CD4-positive, alpha-beta T cell treated with Interleukin-1 beta for 1 hour (primary cell): ENCODE measurements around the gene PKD2L2.
"Not testable (repeated sequence)": the region's sequence is repeated elsewhere in the genome, so short reads cannot be mapped to it uniquely, and the experiment has no call there.

Experiments
- DNase-seq, 2 donors: peaks; one replicate each; pipeline ENCODE4 v3.0.0-alpha.2; 2020 to 2022

Gene PKD2L2

GRCh38 chr5:137890845-137891244, 1.6 kb downstream of the PKD2L2 start:
- no peak for DNase-seq

- DNase-seq: peak in 1 of 2 donors; percentile 3
Observed at GRCh38 chr5:137891849-137892248, 2.6 kb downstream of the PKD2L2 start.

GRCh38 chr5:137894586-137894985, 5.3 kb downstream of the PKD2L2 start:
- DNase-seq: no peak

- DNase-seq: no peak
Observed at GRCh38 chr5:137896560-137896959, 7.3 kb downstream of the PKD2L2 start.

- no peak for DNase-seq
Observed at GRCh38 chr5:137899493-137899892, 10.2 kb downstream of the PKD2L2 start.

GRCh38 chr5:137901011-137901817, 12.0 kb downstream of the PKD2L2 start:
- no peak for DNase-seq

- no peak for DNase-seq
Observed at GRCh38 chr5:137902408-137903133, 13.3 kb downstream of the PKD2L2 start.

GRCh38 chr5:137914758-137915157, 25.5 kb downstream of the PKD2L2 start:
- no peak for DNase-seq

GRCh38 chr5:137916923-137917322, 27.7 kb downstream of the PKD2L2 start:
- DNase-seq: no peak

- no peak for DNase-seq
Observed at GRCh38 chr5:137921931-137922330, 32.7 kb downstream of the PKD2L2 start.

- no peak for DNase-seq
Observed at GRCh38 chr5:137923856-137924255, 34.6 kb downstream of the PKD2L2 start.

- DNase-seq: no peak
Observed at GRCh38 chr5:137932800-137933199, 43.5 kb downstream of the PKD2L2 start.

- no peak for DNase-seq
Observed at GRCh38 chr5:137933491-137933911, 44.2 kb downstream of the PKD2L2 start.

- no peak for DNase-seq
Observed at GRCh38 chr5:137935190-137935589, 45.9 kb downstream of the PKD2L2 start.

GRCh38 chr5:137935694-137936093, 46.4 kb downstream of the PKD2L2 start:
- no peak for DNase-seq

GRCh38 chr5:137937994-137938750, 48.9 kb downstream of the PKD2L2 start:
- DNase-seq: no peak

GRCh38 chr5:137938751-137939143, 49.5 kb downstream of the PKD2L2 start:
- DNase-seq: no peak

- no peak for DNase-seq
Observed at GRCh38 chr5:137939331-137939730, 50.1 kb downstream of the PKD2L2 start.

- DNase-seq: not testable (repeated sequence)
Observed at GRCh38 chr5:137944280-137944679, 55.0 kb downstream of the PKD2L2 start.

- no peak for DNase-seq
Observed at GRCh38 chr5:137945825-137946224, 56.6 kb downstream of the PKD2L2 start.

GRCh38 chr5:137954131-137954879, 65.0 kb downstream of the PKD2L2 start:
- no peak for DNase-seq

- no peak for DNase-seq
Observed at GRCh38 chr5:137957948-137958347, 68.7 kb downstream of the PKD2L2 start.

GRCh38 chr5:137959488-137959887, 70.2 kb downstream of the PKD2L2 start:
- DNase-seq: no peak
